GM12878 (cell line): ENCODE measurements around the gene SLCO2B1. TPM values are rescaled to one million over a fixed set of nuclear protein-coding genes. Genes with fewer than 3 reads are reported as not detected.

Experiments
- ATAC-seq: fragments of 200-7000 bp; cut with Tn5 transposase; 3 replicates; pipeline ENCODE4 v1.9.1; 2020; ENCODE audit warnings: mild to moderate bottlenecking, moderate library complexity
- BruUV-seq: library from RNA; stranded (reverse); fragments of 400-500 nt; replicated peaks from 2 replicates; lab custom pipeline; 2021; lab: Mats Ljungman, UMichigan
- CTCF ChIA-PET: fragments of 300-600 bp; sonication (Branson Sonifier 250); formaldehyde crosslinking; extraction: SDS; loops from one replicate; lab custom pipeline; 2021; ENCODE audit warnings: inconsistent platforms; lab: Yijun Ruan, JAX
- POLR2A ChIA-PET: fragments of 350-600 bp; formaldehyde crosslinking; extraction: SDS; loops from one replicate; lab custom pipeline; 2021; ENCODE audit warnings: inconsistent platforms; lab: Charles Lee
- RAD21 ChIA-PET: fragments of 300-600 bp; sonication (Branson Sonifier 250); formaldehyde crosslinking; loops from one replicate; lab custom pipeline; 2023; ENCODE audit warnings: antibody characterized with exemption; ENCODE audit not compliant: unreplicated experiment; lab: Charles Lee
- SMC1A ChIA-PET: fragments of 300-600 bp; sonication (Branson Sonifier 250); formaldehyde crosslinking; loops from one replicate; lab custom pipeline; 2023; ENCODE audit not compliant: unreplicated experiment, uncharacterized antibody; lab: Charles Lee
- DNase-seq: peaks from one replicate; pipeline ENCODE4 v3.0.0-alpha.2; 2011; ENCODE audit warnings: low read depth, low spot score
- FAIRE-seq: peaks from 3 replicates; lab custom pipeline; 2011; peaks lifted over from hg19 to GRCh38; lab: Jason Lieb, UNC
- H2AFZ ChIP-seq: 2 replicates; pipeline ENCODE4 v1.6.0; 2011; ENCODE audit warnings: low read depth, low read length, control low read depth; ENCODE audit not compliant: control insufficient read depth
- H3K27ac ChIP-seq: 2 replicates; pipeline ENCODE4 v1.5.1; 2011; ENCODE audit warnings: control low read depth; ENCODE audit not compliant: control insufficient read depth, insufficient read depth
- H3K27me3 ChIP-seq, 2 experiments: replicated peaks in 1 of 2; 2 replicates each; pipeline versions ENCODE4 v1.6.0 to v1.6.1; 2011; ENCODE audit warnings: low read length in 1 of 2; ENCODE audit not compliant: control insufficient read depth in 2 of 2, insufficient read depth in 2 of 2
- H3K36me3 ChIP-seq, 2 experiments: 2 replicates each; pipeline ENCODE4 v1.5.1; 2011; ENCODE audit warnings: low read length in 1 of 2; ENCODE audit not compliant: control insufficient read depth in 2 of 2, insufficient read depth in 2 of 2
- H3K4me1 ChIP-seq: 2 replicates; pipeline ENCODE4 v1.6.1; 2011; ENCODE audit warnings: mild to moderate bottlenecking, low read length, moderate library complexity, mixed read lengths; ENCODE audit not compliant: control insufficient read depth, insufficient read depth
- H3K4me2 ChIP-seq: 2 replicates; pipeline ENCODE4 v1.6.0; 2011; ENCODE audit warnings: control low read depth; ENCODE audit not compliant: control insufficient read depth, insufficient read depth
- H3K4me3 ChIP-seq: fragments of 200-600 bp; sonication (generic); 2 replicates; pipeline ENCODE4 v1.5.1; 2016
- H3K79me2 ChIP-seq: 2 replicates; pipeline ENCODE4 v1.6.0; 2011; ENCODE audit warnings: low read length; ENCODE audit not compliant: control insufficient read depth, insufficient read depth
- H3K9ac ChIP-seq: 2 replicates; pipeline ENCODE4 v1.8.0; 2011; ENCODE audit warnings: low read length, control low read depth, mixed read lengths; ENCODE audit not compliant: control insufficient read depth, insufficient read depth
- H3K9me3 ChIP-seq: replicated peaks from 3 replicates; pipeline ENCODE4 v1.5.1; 2011; ENCODE audit warnings: mild to moderate bottlenecking, low read length; ENCODE audit not compliant: control insufficient read depth, insufficient read depth
- H4K20me1 ChIP-seq: 2 replicates; pipeline ENCODE4 v1.6.0; 2011; ENCODE audit not compliant: control insufficient read depth, insufficient read depth
- ASH2L ChIP-seq: fragments of 300-600, 200-600 bp; sonication (generic); IDR thresholded peaks from 2 replicates; pipeline ENCODE4 v1.6.1; 2017; ENCODE audit warnings: low read depth, mild to moderate bottlenecking, borderline replicate concordance
- BMI1 ChIP-seq: fragments of 450-650 bp; IDR thresholded peaks from 2 replicates; pipeline ENCODE4 v1.6.1; 2016; ENCODE audit warnings: mild to moderate bottlenecking, moderate library complexity, borderline replicate concordance
- IKZF2 ChIP-seq, 2 experiments: fragments of 450-650 bp; IDR thresholded peaks; 2 replicates each; pipeline ENCODE4 v1.6.1; 2017; ENCODE audit warnings: mild to moderate bottlenecking in 2 of 2, moderate library complexity in 2 of 2
- LARP7 ChIP-seq: fragments of 450-650 bp; IDR thresholded peaks from 2 replicates; pipeline ENCODE4 v1.6.1; 2017; ENCODE audit warnings: mild to moderate bottlenecking
- RBBP5 ChIP-seq: fragments of 200-600 bp; sonication (generic); conservative IDR thresholded peaks from 2 replicates; pipeline ENCODE4 v1.6.1; 2016
- RCOR1 ChIP-seq: conservative IDR thresholded peaks from 2 replicates; pipeline ENCODE4 v1.6.1; 2012; ENCODE audit warnings: low read depth, low read length, improper control_type of control experiment
- SMAD1 ChIP-seq: fragments of 450-650 bp; IDR thresholded peaks from 2 replicates; pipeline ENCODE4 v1.6.1; 2018; ENCODE audit warnings: mild to moderate bottlenecking, low read depth; ENCODE audit not compliant: partially characterized antibody
- SUZ12 ChIP-seq: fragments of 200-600 bp; sonication (generic); IDR thresholded peaks from one replicate; pipeline ENCODE4 v1.6.1; 2018; ENCODE audit warnings: antibody characterized with exemption, mild to moderate bottlenecking; ENCODE audit not compliant: unreplicated experiment
- WRNIP1 ChIP-seq: IDR thresholded peaks from 2 replicates; pipeline ENCODE4 v1.6.1; 2011; ENCODE audit warnings: low read depth, low read length, improper control_type of control experiment, borderline replicate concordance
- ZNF622 ChIP-seq: fragments of 450-650 bp; IDR thresholded peaks from 2 replicates; pipeline ENCODE4 v1.6.1; 2017; ENCODE audit warnings: mild to moderate bottlenecking, inconsistent platforms
- WGBS: methylation state at CpG from one replicate; pipeline ENCODE4 v1.1.6; 2016; ENCODE audit warnings: low lambda C conversion rate; ENCODE audit not compliant: insufficient replicate concordance, insufficient coverage; ENCODE audit errors: missing lambda C conversion rate; 5-methylcytosine and 5-hydroxymethylcytosine counted together
- in situ Hi-C: fragments of 300-500 bp; cut with MboI; formaldehyde crosslinking; loops from 9 replicates; pipeline ENCODE4 v1.14.3; 2018; ENCODE audit warnings: mixed read lengths
- intact Hi-C: fragments of 100-400 bp; cut with micrococcal nuclease; formaldehyde crosslinking; loops from one replicate; pipeline ENCODE4 v1.14.2; 2022; ENCODE audit not compliant: unreplicated experiment
- polyA plus RNA-seq, 11 experiments: library from polyadenylated mRNA; depleted of rRNA in 4 of 11; unstranded in 6 of 11; stranded (reverse) in 5 of 11; fragments of >200 nt; fragmentation: Nextera tagmentation in 4 of 11; fragmentation: Illumina TruSeq in 1 of 11; extraction: Ambion mirVana in 4 of 11; extraction: Trizol in 1 of 11; gene quantifications; 1 replicate in 1 of 11; 2 replicates in 10 of 11; pipeline versions ENCODE4 v1.2.1 to v1.2.3, GENCODE V29; 2011 to 2016; ENCODE audit warnings: inconsistent platforms in 2 of 11, missing spikeins in 2 of 11, low read depth in 1 of 11
- total RNA-seq, 4 experiments: library from RNA; depleted of rRNA in 3 of 4; stranded (reverse); fragments of >200 nt in 3 of 4; fragmentation: Illumina TruSeq in 1 of 4; extraction: Trizol in 1 of 4; gene quantifications; 2 replicates each; pipeline versions ENCODE4 v1.2.1 to v1.2.3, GENCODE V29; 2013 to 2021
- TF ChIP-seq, protein P1 (sequence below): IDR thresholded peaks from 2 replicates; pipeline ENCODE4 v1.6.1; 2011; ENCODE audit warnings: low read depth, low read length, improper control_type of control experiment, borderline replicate concordance
- TF ChIP-seq, protein P2 (sequence below): fragments of 450-650 bp; IDR thresholded peaks from 2 replicates; pipeline ENCODE4 v1.6.1; 2016; ENCODE audit warnings: mild to moderate bottlenecking
- TF ChIP-seq, protein P3 (sequence below): IDR thresholded peaks from 2 replicates; pipeline ENCODE4 v1.6.1; 2012; ENCODE audit warnings: improper control_type of control experiment, low read depth, low read length; ENCODE audit not compliant: insufficient replicate concordance

SLCO2B1 gene
- total and polyA plus RNA-seq, 10 of the 15 experiments (the other 5 are each of a cell fraction or from before 2014, with no cell fraction given), result 0.05 to 3.5 (median 0.93) TPM; not detected in 2

DNA sequence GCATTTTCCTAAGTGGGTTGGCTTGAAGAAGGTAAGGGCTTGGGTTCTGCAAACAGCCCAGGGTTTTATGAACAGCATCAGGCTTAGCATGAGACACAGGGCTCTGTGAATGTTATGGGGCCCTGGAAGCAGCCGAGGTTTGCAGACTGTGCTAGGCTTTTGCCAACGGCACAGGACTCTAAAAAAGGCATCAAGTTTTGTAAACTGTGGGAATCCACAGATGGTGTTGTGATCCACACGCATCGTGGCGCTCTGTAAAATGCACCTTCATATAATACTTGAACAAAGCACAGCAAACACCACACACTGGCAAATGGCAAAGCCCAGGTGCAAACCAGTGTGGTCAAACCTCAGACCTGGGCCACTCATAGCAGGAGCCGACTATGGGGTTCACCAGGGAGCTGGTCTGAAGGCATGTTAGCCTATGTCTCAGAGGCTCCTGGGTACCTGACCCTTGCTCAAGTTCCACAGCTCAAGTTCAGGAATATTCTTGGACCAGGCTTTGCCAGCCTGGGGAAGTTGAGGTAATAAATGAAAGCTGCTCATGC is 2.4 kb upstream of the SLCO2B1 start:
- Histone ChIP-seq H3K4me3 (no peak overlapping the region), H3K9me3 (no peaks in the 10 kb centered on the region), H3K36me3 (no peaks in the 10 kb centered on the region), H2AFZ (no peak overlapping the region), H3K79me2 (no peaks in the 10 kb centered on the region), H3K4me2 (no peak overlapping the region), H3K27me3 (no peaks in the 10 kb centered on the region), H4K20me1 (no peaks in the 10 kb centered on the region), H3K4me1 (peaks cover 5% of the 10 kb centered on the region), H3K9ac (no peak overlapping the region), H3K27ac (no peak overlapping the region)
- POLR2A ChIA-PET, result no interaction called here
- CTCF ChIA-PET, result interaction anchor here (1.2 to 1.4 kb wide), 2 partner anchors 8 to 100 kb away, joined by 3 to 5 read pairs; no protein-coding TSS in a partner anchor
- intact Hi-C loops (no loop called here), in situ Hi-C loops (loop anchor here (5.0 kb wide), 2 partner anchors 54 to 99 kb away; no protein-coding TSS in a partner anchor)
- RAD21 ChIA-PET, result no interaction called here
- ATAC-seq, result peak; percentile 33; the same call in 1 of the 3 replicates
- no TSS peak for BruUV-seq
- no peak for TF ChIP-seq SMAD1
- no peak for TF ChIP-seq RCOR1
- TF ChIP-seq ZNF622, result no peak
- TF ChIP-seq, protein P1, sequence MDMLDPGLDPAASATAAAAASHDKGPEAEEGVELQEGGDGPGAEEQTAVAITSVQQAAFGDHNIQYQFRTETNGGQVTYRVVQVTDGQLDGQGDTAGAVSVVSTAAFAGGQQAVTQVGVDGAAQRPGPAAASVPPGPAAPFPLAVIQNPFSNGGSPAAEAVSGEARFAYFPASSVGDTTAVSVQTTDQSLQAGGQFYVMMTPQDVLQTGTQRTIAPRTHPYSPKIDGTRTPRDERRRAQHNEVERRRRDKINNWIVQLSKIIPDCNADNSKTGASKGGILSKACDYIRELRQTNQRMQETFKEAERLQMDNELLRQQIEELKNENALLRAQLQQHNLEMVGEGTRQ, result no peak
- TF ChIP-seq WRNIP1, result no peak
- TF ChIP-seq IKZF2 (IDR thresholded peaks at IDR 0.05), result no peak
- no peak for TF ChIP-seq LARP7
- TF ChIP-seq, protein P2, sequence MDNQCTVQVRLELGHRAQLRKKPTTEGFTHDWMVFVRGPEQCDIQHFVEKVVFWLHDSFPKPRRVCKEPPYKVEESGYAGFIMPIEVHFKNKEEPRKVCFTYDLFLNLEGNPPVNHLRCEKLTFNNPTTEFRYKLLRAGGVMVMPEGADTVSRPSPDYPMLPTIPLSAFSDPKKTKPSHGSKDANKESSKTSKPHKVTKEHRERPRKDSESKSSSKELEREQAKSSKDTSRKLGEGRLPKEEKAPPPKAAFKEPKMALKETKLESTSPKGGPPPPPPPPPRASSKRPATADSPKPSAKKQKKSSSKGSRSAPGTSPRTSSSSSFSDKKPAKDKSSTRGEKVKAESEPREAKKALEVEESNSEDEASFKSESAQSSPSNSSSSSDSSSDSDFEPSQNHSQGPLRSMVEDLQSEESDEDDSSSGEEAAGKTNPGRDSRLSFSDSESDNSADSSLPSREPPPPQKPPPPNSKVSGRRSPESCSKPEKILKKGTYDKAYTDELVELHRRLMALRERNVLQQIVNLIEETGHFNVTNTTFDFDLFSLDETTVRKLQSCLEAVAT, result no peak
- TF ChIP-seq RBBP5, result no peak
- no peak for TF ChIP-seq SUZ12
- TF ChIP-seq BMI1, result no peak
- TF ChIP-seq, protein P3, sequence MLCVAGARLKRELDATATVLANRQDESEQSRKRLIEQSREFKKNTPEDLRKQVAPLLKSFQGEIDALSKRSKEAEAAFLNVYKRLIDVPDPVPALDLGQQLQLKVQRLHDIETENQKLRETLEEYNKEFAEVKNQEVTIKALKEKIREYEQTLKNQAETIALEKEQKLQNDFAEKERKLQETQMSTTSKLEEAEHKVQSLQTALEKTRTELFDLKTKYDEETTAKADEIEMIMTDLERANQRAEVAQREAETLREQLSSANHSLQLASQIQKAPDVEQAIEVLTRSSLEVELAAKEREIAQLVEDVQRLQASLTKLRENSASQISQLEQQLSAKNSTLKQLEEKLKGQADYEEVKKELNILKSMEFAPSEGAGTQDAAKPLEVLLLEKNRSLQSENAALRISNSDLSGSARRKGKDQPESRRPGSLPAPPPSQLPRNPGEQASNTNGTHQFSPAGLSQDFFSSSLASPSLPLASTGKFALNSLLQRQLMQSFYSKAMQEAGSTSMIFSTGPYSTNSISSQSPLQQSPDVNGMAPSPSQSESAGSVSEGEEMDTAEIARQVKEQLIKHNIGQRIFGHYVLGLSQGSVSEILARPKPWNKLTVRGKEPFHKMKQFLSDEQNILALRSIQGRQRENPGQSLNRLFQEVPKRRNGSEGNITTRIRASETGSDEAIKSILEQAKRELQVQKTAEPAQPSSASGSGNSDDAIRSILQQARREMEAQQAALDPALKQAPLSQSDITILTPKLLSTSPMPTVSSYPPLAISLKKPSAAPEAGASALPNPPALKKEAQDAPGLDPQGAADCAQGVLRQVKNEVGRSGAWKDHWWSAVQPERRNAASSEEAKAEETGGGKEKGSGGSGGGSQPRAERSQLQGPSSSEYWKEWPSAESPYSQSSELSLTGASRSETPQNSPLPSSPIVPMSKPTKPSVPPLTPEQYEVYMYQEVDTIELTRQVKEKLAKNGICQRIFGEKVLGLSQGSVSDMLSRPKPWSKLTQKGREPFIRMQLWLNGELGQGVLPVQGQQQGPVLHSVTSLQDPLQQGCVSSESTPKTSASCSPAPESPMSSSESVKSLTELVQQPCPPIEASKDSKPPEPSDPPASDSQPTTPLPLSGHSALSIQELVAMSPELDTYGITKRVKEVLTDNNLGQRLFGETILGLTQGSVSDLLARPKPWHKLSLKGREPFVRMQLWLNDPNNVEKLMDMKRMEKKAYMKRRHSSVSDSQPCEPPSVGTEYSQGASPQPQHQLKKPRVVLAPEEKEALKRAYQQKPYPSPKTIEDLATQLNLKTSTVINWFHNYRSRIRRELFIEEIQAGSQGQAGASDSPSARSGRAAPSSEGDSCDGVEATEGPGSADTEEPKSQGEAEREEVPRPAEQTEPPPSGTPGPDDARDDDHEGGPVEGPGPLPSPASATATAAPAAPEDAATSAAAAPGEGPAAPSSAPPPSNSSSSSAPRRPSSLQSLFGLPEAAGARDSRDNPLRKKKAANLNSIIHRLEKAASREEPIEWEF, result no peak
- no peak for TF ChIP-seq ASH2L
- SMC1A ChIA-PET, result interaction anchor here (0.6 to 12.0 kb wide), 2 partner anchors 8 to 56 kb away, joined by 3 to 111 read pairs; no protein-coding TSS in a partner anchor
- no peak for FAIRE-seq
- DNase-seq, result no peak
- WGBS, result 45% methylated on average over 6 of the region's 6 CpGs
